GM21619 (cell line): ENCODE data around the gene VCP.
A peak's percentile ranks its signal among the peaks of the same experiment; 100 is the strongest.

Experiments used
- ATAC-seq: cut with Tn5 transposase; IDR thresholded peaks from one replicate; pipeline ENCODE4 v1.9.1; 2021; ENCODE audit not compliant: unreplicated experiment

Gene VCP

GRCh38 chr9:35072461-35073278, at the start of gene VCP:
TSS of gene VCP (minus strand) at chr9:35072625. CDS start at chr9:35072353, 272 bp downstream.
- ATAC-seq: peak; percentile 83

GRCh38 chr9:35116898-35117551, 44.6 kb upstream of the VCP start:
- ATAC-seq: no peak

GRCh38 chr9:35116539-35116897, 44.1 kb upstream of the VCP start:
- ATAC-seq: no peak

GRCh38 chr9:35115680-35116538, 43.5 kb upstream of the VCP start, which contains the start of gene ATOSB:
TSS of gene ATOSB (minus strand) at chr9:35115862. CDS start at chr9:35108274, 7,588 bp downstream.
- peak; percentile 48 for ATAC-seq

- no peak for ATAC-seq
Observed at GRCh38 chr9:35114840-35115628, 42.6 kb upstream of the VCP start.

- ATAC-seq: no peak
Observed at GRCh38 chr9:35114113-35114839, 41.9 kb upstream of the VCP start.

- ATAC-seq: no peak
Observed at GRCh38 chr9:35112257-35113020, 40.0 kb upstream of the VCP start.

- peak; percentile 65 for ATAC-seq
Observed at GRCh38 chr9:35111001-35111933, 38.8 kb upstream of the VCP start.

- ATAC-seq: no peak
Observed at GRCh38 chr9:35110327-35110761, 37.9 kb upstream of the VCP start.

GRCh38 chr9:35108946-35109575, 36.6 kb upstream of the VCP start:
- ATAC-seq: no peak

- no peak for ATAC-seq
Observed at GRCh38 chr9:35108461-35108860, 36.0 kb upstream of the VCP start.

GRCh38 chr9:35107297-35108290, 35.2 kb upstream of the VCP start:
- ATAC-seq: no peak

- ATAC-seq: no peak
Observed at GRCh38 chr9:35106343-35106730, 33.9 kb upstream of the VCP start.

- no peak for ATAC-seq
Observed at GRCh38 chr9:35105571-35106342, 33.3 kb upstream of the VCP start.

GRCh38 chr9:35105126-35105525, 32.7 kb upstream of the VCP start:
- no peak for ATAC-seq

- ATAC-seq: no peak
Observed at GRCh38 chr9:35104586-35104985, 32.2 kb upstream of the VCP start.
